Measurements from ENCODE around the gene ABCG8.
"Not testable (repeated sequence)": the region's sequence is repeated elsewhere in the genome, so short reads cannot be mapped to it uniquely, and the experiment has no call there.

The ABCG8 gene

GRCh38 chr2:43874776-43875451 lies 36.1 kb downstream of the ABCG8 start:
- FAIRE-seq, result no peak

GRCh38 chr2:43877782-43878464 lies 39.2 kb downstream of the ABCG8 start:
- no peak for FAIRE-seq

GRCh38 chr2:43879261-43879660 lies 40.5 kb downstream of the ABCG8 start:
- FAIRE-seq, result no peak

- FAIRE-seq, result no peak
These were observed 41.7 kb downstream of the ABCG8 start for GRCh38 chr2:43880471-43880870.

- FAIRE-seq, result no peak
These were observed 42.2 kb downstream of the ABCG8 start for GRCh38 chr2:43880952-43881351.

- no peak for FAIRE-seq
These were observed 43.5 kb downstream of the ABCG8 start for GRCh38 chr2:43882312-43882711.

- FAIRE-seq, result no peak
These were observed 45.9 kb downstream of the ABCG8 start for GRCh38 chr2:43884689-43885088.

- no peak for FAIRE-seq
These were observed 46.4 kb downstream of the ABCG8 start for GRCh38 chr2:43885132-43885632.

- no peak for FAIRE-seq
These were observed 48.4 kb downstream of the ABCG8 start for GRCh38 chr2:43887176-43887575.

- FAIRE-seq, result no peak
These were observed 50.6 kb downstream of the ABCG8 start for GRCh38 chr2:43889416-43889815.

GRCh38 chr2:43890855-43891254 lies 52.1 kb downstream of the ABCG8 start:
- no peak for FAIRE-seq

- FAIRE-seq, result no peak
These were observed 56.0 kb downstream of the ABCG8 start for GRCh38 chr2:43894743-43895142.

GRCh38 chr2:43896906-43897305 lies 58.1 kb downstream of the ABCG8 start:
- no peak for FAIRE-seq

- no peak for FAIRE-seq
These were observed 58.7 kb downstream of the ABCG8 start for GRCh38 chr2:43897492-43897891.

- no peak for FAIRE-seq
These were observed 59.5 kb downstream of the ABCG8 start for GRCh38 chr2:43898134-43898837.

- FAIRE-seq, result no peak
These were observed 60.1 kb downstream of the ABCG8 start for GRCh38 chr2:43898838-43899346.

GRCh38 chr2:43899589-43899988 lies 60.8 kb downstream of the ABCG8 start:
- no peak for FAIRE-seq

GRCh38 chr2:43905371-43905803 lies 66.6 kb downstream of the ABCG8 start:
- FAIRE-seq, result no peak

GRCh38 chr2:43905871-43906270 lies 67.1 kb downstream of the ABCG8 start:
- FAIRE-seq, result no peak

- FAIRE-seq, result no peak
These were observed 67.8 kb downstream of the ABCG8 start for GRCh38 chr2:43906448-43907109.

GRCh38 chr2:43911136-43911790 lies 72.5 kb downstream of the ABCG8 start:
- FAIRE-seq, result not testable (repeated sequence)

GRCh38 chr2:43924463-43924862 lies 85.7 kb downstream of the ABCG8 start:
- no peak for FAIRE-seq
